ENCODE measurements around the gene LGR4.
"Not testable (repeated sequence)": the region's sequence is repeated elsewhere in the genome, so short reads cannot be mapped to it uniquely, and the experiment has no call there.

LGR4 gene

DNA sequence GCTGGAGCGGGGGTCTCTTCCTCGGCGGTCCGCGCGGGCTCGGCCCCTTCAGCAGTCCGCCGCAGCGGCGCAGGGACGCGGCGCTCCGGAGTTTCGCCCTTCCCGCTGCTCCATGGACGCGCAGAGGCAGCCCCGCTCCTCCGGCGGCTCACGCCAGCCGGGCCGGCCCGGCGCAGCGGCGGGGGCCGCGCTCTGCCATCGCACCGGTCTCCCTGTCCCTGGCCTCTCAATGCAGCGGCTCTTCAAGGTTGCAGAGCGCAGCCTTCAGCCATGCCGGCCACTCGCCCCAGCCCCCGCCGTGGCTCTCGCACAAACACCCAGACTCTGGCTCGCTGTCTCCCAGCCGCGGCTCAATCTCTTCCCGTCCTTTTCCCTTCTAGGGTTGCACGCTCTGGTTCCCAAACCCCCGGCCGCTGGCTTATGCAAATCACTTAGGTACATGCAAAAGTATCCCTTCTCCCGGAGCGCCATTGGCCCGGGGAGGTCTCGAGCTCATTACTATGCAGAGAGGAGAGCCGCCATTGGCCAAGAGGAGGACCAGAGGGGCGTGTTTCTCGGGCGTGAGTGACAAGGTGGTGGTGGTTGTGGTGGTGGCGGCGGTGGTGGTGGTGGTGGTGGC, at the start of gene LGR4:
Gene LGR4, minus strand, starts transcription at position 393 of the 619 bp plus-strand sequence. CDS start 488 bp downstream, outside the sequence.
- DNase-seq = peak; percentile 58 to 77 (median 70)

- DNase-seq = no peak
Observed at GRCh38 chr11:27520226-27520625, 47.6 kb upstream of the LGR4 start.

GRCh38 chr11:27518518-27518917, 45.9 kb upstream of the LGR4 start:
- DNase-seq = no peak

DNA sequence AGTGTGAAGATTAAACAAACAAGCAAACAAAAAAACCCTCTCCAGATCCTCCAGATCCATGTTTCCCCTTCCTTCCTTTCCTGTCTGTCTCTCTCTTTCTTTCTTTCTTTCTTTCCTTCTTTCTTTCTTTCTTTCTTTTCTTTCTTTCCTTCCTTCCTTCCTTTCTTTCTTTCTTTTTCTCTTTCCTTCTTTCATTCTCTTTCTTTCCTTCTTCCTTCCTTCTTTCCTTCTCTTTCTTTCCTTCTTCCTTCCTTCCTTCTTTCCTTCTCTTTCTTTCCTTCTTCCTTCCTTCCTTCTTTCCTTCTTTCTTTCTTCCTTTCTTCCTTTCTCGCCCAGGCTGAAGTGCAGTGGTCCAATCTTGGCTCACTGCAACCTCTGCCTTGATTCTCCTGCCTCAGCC, 44.9 kb upstream of the LGR4 start:
- not testable (repeated sequence) for DNase-seq

DNA sequence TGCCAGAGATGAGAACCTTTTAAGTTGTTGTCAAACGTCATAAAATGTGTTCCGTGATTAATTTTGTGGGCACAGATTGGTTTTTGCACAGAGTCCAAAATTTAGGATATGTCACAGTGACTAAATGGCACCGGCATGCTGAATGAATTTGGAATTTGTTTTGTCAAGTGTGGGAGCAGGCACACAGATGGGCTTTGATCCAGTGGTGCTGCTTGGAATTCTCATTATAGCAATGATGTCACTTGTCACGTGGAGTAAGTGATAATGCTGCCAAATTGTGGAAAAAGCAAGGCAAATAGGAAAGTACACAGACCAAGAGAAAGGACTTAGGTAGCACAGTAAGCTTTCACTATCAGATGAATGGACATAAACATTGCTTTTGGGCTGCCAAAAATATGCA, 42.0 kb upstream of the LGR4 start:
- DNase-seq = no peak

GRCh38 chr11:27514076-27514475, 41.5 kb upstream of the LGR4 start:
- DNase-seq = no peak

DNA sequence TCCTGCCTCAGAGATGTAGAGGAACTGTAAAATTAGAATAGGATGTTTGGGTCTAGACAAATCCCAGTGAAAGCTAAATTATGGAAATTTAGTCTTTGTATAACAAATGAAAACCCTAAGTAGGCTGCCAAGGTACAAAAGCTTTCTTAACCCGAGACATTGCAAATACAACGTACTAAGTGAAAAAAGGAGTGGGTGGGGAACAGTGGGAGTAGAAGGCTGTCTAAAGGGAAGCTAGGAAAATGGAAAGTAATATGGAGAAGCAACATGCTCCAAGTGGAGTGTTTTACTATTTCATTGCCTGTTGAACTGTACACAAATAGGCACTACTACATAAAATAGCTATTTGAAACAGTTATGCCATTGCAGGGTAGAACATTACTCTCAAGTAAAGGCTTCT, 40.8 kb upstream of the LGR4 start:
- DNase-seq = no peak

DNA sequence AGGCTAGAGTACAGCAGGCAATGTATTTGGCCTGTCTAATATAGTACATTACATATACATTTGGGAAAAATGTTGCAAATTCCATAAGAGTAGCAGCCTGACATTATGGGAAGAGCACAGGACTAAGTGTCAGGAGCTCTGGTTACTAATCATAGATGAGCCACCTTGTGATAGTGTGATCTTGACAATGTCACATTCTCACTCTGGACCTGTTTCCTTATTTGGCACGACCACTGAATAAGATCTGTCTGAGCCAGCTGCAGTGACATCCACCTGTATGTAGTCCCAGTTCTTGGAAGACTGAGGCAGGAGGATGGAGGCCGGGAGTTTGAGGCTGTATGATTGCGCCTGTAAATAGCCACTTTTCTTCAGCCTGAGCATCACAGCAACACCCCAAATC, 39.6 kb upstream of the LGR4 start:
- DNase-seq = no peak

DNA sequence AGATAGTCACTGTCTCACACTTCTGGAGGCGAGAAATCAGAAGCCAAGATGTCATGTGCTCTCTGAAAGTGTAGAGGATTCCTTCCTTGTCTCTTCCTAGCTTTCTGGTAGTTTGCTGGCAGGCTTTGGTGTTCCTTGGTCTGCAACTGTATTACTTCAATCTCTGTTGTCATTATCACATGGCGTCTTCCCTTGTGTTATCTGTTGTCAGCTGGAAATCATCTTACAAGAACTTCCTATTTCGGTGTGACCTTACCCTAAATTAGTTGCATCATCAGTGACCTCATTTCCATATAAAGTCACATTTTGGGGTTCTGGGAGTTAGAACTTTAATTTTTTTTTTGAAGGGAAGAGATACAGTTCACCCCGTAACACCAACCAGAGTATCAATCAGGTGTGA, 37.3 kb upstream of the LGR4 start:
- DNase-seq = no peak

DNA sequence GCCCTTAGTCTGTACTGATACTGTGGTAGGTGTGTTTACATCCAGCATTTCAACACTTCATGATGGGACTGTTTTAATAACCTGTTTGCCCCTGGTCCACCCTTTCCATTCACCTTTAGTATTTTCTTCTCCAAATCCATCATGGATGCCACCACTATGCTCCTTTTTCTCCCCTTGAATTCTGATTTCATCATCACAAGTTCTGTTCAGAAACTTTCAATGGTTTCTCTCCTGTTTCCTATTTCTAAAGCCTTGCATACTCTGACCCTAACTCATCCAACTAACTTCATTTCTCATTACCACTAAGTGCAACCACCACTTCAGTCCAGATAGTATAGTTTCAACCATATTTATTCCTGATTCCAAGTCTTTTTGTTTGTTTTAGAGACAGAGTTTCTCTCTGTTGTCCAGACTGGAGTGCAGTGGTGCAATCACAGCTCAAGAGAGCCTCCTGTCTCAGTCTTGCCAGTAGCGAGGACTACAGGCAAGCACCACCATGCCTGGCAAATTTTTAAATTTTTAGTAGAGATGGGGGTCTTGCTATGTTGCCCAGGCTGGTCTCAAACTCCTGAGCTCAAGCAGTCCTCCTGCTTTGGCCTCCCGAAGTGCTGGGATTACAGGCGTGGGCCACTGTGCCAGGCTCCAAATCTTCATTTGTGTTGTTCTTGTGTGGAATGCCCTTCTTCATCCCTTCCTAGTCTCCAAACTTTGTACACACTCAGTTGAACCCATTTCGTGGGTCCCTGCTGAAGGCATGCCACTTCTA, 35.1 kb upstream of the LGR4 start:
- DNase-seq = no peak

DNA sequence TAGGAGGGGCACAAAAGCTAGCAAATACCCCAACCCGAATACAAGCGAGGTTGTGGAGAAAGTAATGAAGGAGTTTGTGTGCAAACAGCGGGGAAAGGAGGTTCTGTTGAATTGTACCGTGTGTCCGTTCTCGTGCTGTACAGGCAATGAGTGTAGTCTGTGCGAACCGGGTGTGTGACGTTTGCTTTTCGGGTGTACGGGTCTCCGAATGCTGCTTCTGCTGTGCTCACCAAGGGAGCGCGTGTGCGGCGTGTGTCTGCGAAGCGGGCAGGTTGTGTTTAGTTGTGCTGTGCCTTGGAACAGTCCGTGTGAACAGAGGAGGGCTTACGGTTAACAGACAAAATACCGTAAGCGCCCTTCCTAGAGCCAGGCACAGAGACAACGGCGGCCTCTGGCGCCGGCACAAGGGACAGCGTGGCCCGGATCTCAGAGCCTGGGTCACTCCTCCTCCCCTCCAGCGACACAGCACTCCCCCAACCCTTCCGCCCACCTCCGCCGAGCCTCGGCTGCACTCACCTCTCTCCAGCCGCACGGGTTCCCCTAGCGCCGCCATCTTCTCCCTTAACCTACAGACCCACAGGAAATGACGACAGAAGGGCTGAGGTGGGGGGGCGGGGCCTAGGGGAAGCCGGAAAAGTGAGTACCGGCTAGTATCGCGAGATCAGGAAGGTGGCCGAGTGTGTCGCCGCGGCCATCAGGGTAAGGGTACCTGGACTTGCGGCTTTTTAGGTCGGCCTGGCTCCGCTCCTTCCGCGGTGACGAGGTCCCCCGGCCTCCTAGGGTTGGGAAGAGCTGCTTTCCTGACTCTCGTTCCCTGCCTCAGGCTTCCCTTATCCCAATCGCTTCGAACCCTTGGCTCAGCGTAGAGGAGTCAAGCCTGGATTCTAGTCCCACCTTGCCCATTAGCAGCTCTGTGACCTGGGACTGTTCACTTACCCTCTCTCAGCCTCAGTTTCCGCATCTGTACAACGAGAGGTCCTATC, 33.9 kb upstream of the LGR4 start, which contains the start of gene LIN7C:
Gene LIN7C, minus strand, starts transcription at position 570 of the 983 bp plus-strand sequence. Its CDS starts 17 bp downstream, at position 553.
- DNase-seq = peak; percentile 90 to 97 (median 94)

GRCh38 chr11:27505781-27506180, 33.2 kb upstream of the LGR4 start:
- DNase-seq = no peak

DNA sequence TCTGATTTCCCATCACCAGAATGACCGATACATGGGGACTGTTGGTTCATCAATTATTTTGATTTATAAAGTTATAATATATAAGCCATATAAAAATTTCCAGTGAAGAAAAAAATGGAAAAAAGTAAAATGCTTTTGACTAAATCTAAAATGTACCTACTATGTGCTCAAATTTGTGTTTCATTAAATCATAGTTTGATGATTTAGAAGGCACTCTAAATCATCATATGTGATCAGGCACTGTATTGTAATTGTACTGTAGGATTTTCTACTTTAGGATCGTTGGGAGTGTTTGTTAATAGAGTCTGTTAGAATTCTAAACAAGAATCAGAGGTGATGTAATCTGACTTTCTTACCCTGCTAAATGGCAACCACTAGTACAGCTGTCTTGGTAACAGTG, 31.6 kb upstream of the LGR4 start:
- DNase-seq = no peak

- DNase-seq = no peak
Observed at GRCh38 chr11:27501100-27501499, 28.5 kb upstream of the LGR4 start.

- DNase-seq = no peak
Observed at GRCh38 chr11:27497911-27498310, 25.3 kb upstream of the LGR4 start.

DNA sequence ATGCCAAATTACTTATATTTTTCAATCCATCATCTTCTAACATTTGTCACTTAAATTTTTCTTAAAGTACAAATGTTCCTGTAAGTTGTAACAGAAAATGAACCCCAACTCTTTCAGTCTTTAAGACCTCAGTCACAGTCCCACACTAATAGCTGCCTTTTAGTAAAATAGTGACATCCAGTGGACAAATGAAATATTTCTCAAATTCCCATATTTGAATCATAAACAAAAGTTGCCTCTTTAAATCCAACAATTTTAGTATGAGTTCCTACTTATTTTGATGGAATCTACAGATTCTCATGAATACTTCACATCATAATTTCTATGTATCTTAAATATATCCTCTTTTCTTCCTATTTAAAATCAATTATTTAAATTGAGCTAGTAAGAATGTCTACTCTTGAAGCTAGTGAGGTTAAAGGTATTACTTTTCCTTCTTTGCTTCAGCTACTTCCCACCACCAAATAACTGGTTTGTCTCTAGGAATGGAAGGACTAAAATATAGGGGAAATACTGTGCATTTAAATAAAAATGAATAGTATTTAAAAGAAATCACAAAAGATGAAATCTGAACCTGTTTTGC, 24.8 kb upstream of the LGR4 start:
- peak in 1 of 6 experiments; percentile 17 for DNase-seq

- no peak for DNase-seq
Observed at GRCh38 chr11:27496461-27496860, 23.9 kb upstream of the LGR4 start.

DNA sequence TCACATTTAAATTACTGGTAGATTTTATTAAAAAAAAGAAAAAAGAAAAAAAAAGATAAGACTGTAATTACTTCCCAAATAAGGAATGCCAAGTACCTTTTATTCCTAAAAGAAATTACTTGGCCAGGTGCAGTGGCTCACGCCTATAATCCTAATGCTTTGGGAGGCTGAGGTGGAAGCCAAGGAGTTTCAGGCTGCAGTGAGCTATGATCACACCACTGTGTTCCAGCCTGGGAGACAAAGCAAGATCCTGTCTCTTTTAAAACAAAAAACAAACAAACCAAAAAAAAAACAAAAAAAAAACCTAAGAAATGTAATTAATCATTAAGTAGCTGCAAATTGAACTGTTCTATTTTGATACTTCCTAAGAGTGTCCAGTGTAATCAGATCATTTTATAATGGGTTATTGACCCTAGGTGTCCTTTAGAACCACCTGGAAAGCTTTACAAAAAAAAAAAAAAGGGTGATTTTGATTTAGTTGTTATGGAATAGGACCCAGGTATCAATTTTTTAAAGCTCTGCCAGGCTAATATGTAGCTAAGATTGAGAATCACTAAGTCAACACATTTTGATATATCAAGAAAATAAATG, 23.2 kb upstream of the LGR4 start:
- DNase-seq = no peak

DNA sequence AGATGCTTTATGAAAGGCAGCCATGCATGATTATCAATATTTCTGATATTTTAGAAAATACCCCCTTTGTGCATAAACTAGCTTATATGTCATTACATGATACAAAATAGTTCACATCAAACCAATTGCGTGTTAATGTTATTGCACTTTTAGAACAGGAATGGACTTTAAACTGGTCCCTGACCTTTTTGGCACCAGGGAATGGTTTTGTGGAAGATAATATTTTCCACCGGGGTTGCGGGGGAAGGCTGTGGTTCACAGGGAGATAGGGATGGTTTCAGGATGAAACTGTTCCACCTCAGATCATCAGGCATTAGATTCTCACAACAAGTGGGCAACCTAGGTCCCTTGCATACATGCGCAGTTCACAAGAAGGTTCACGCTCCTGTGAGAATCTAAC, 16.5 kb upstream of the LGR4 start:
- DNase-seq = no peak

GRCh38 chr11:27487706-27488105, 15.1 kb upstream of the LGR4 start:
- no peak for DNase-seq

DNA sequence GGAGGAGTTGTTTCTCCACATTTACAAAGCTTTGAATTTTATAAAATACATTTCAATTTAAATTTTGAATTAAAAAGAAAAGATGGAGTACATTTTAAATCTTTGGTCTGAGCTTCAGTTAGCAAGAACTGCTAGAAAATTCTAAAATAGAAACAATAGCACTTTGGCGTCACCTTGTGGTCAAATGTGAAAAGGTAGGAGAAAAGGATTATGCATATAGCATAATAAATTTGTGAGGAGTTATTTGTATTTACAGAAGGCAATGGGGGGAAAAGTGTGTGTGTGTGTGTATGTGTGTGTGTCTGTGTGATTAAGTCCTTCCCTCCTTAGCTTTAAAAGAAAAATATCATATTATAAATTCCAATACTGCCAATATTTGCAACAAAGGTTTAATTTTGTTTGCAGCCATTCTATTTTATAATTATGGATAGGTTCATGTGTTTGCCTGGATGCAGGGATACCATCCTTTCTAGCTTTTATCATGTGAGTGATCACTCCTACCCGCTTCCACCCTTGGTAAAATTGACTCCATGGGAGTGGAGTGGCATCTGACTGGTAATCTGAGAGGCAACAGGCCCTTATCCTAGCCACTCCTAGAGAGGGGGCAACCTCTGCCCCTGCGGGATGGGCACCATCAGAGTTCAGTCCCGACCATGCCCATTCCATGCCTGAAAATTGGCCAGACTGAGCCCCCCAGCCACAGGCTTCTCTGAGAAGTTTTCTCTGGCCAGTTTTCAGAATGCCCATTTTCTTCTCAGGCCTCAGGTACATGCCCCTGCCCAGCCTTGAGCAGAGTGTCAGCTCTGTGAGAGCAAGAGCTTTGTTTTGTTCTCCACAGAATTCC, 13.6 kb upstream of the LGR4 start:
- peak in 3 of 6 experiments; percentile 13 to 64 (median 52) for DNase-seq

All from stimulated activated naive CD4-positive, alpha-beta T cell (primary cell).